Activated CD4-positive, alpha-beta T cell treated with anti-CD3 and anti-CD28 coated beads, Interleukin-2, Interleukin-6, amounts not matched to agents 100 ng/mL and 50 ng/mL, durations not matched to agents 16 hours and 8 hours (primary cell): ENCODE results near the gene MTARC1.

Experiments
- DNase-seq: peaks from one replicate; pipeline ENCODE4 v3.0.0-alpha.2; 2020

The MTARC1 gene

DNA sequence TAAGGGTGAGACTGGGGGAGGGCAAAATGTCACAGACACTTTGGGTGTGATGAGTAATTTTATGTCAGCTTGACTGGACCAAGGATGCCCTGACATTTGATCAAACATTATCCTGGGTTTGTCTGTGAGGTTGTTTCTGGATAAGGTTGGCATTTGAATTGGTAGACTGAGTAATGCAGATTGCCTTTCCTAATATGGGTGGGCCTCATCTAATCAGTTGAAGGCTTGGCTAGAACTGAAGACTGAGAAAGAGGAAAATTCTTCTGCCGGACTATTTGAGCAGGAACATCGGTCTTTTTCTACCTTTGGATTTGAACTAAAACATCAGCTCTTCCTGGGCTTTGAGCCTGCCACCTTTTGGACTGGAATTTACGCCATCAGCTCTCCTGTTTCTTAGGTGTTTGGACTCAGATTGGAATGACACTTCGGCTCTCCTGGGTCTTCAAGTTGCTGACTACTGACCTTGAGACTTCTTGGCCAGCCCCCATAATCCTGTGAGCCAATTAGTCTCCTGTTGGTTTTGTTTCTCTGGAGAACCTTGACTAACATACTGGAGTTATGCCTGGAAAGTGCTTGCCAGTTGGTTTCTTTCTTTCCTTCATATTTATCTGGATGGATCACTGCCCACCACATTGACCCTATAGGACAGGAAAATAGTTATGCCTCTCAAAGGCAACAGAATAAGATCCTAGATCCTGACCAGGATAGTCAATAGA lies 47.6 kb downstream of the MTARC1 start:
- DNase-seq = no peak
